Keratinocyte (primary cell): ENCODE data around the gene SIPA1L3. TPM values are rescaled to one million over a fixed set of nuclear protein-coding genes. Genes with fewer than 3 reads are reported as not detected.

ENCODE experiments used
- DNase-seq: peaks from one replicate; pipeline ENCODE4 v3.0.0-alpha.2; 2011; ENCODE audit warnings: low read depth, missing footprints, low spot score
- FAIRE-seq: peaks from 2 replicates; lab custom pipeline; 2011; peaks lifted over from hg19 to GRCh38; lab: Jason Lieb, UNC
- H2AFZ ChIP-seq: 2 replicates; pipeline ENCODE4 v1.6.0; 2012; ENCODE audit warnings: low read length, control low read depth, inconsistent platforms; ENCODE audit not compliant: control insufficient read depth
- H3K27ac ChIP-seq: 2 replicates; pipeline ENCODE4 v1.5.1; 2011; ENCODE audit warnings: low read length; ENCODE audit not compliant: control insufficient read depth, insufficient read depth
- H3K27me3 ChIP-seq: 3 replicates; pipeline ENCODE4 v1.6.0; 2011; ENCODE audit warnings: low read length; ENCODE audit not compliant: control insufficient read depth, insufficient read depth; ENCODE audit errors: extremely low read depth
- H3K36me3 ChIP-seq, 2 experiments: 2 replicates in 1 of 2; 3 replicates in 1 of 2; pipeline ENCODE4 v1.5.1; 2011; ENCODE audit warnings: low read length in 2 of 2, mild to moderate bottlenecking in 1 of 2; ENCODE audit not compliant: control insufficient read depth in 2 of 2, insufficient read depth in 2 of 2; ENCODE audit errors: extremely low read depth in 1 of 2
- H3K4me1 ChIP-seq: 3 replicates; pipeline ENCODE4 v1.5.1; 2011; ENCODE audit warnings: low read length; ENCODE audit not compliant: control insufficient read depth, insufficient read depth; ENCODE audit errors: extremely low read depth
- H3K4me2 ChIP-seq: 3 replicates; pipeline ENCODE4 v1.6.0; 2011; ENCODE audit warnings: low read depth, low read length; ENCODE audit not compliant: control insufficient read depth, insufficient read depth; ENCODE audit errors: extremely low read depth
- H3K4me3 ChIP-seq, 3 experiments: fragments of 200-600 bp in 1 of 3; sonication (generic) in 1 of 3; 2 replicates in 2 of 3; 3 replicates in 1 of 3; pipeline ENCODE4 v1.5.1; 2011 to 2016; ENCODE audit warnings: low read length in 3 of 3, mild to moderate bottlenecking in 3 of 3, control low read depth in 2 of 3, inconsistent platforms in 1 of 3, low read depth in 1 of 3, mixed read lengths in 1 of 3, mixed run types in 1 of 3, moderate library complexity in 1 of 3; ENCODE audit not compliant: control insufficient read depth in 2 of 3, insufficient read depth in 2 of 3; ENCODE audit errors: extremely low read depth in 1 of 3
- H3K79me2 ChIP-seq: 2 replicates; pipeline ENCODE4 v1.6.0; 2012; ENCODE audit warnings: low read length; ENCODE audit not compliant: control insufficient read depth, insufficient read depth
- H3K9ac ChIP-seq: 3 replicates; pipeline ENCODE4 v1.6.0; 2011; ENCODE audit warnings: low read length; ENCODE audit not compliant: control insufficient read depth, insufficient read depth; ENCODE audit errors: extremely low read depth
- H3K9me1 ChIP-seq: 3 replicates; pipeline ENCODE4 v1.6.0; 2011; ENCODE audit warnings: low read length; ENCODE audit not compliant: control insufficient read depth, insufficient read depth; ENCODE audit errors: extremely low read depth
- H3K9me3 ChIP-seq: 2 replicates; pipeline ENCODE4 v1.5.1; 2012; ENCODE audit warnings: low read depth, low read length; ENCODE audit not compliant: control insufficient read depth
- H4K20me1 ChIP-seq: 3 replicates; pipeline ENCODE4 v1.6.0; 2011; ENCODE audit warnings: low read length; ENCODE audit not compliant: control insufficient read depth, insufficient read depth; ENCODE audit errors: extremely low read depth
- EZH2 ChIP-seq: IDR thresholded peaks from one replicate; pipeline ENCODE4 v1.6.1; 2012; ENCODE audit warnings: inconsistent platforms, mild to moderate bottlenecking, low read length, moderate library complexity
- dilution Hi-C: fragments of 300-500 bp; cut with MboI; formaldehyde crosslinking; loops from one replicate; pipeline ENCODE4 v1.7.0; 2020; ENCODE audit warnings: low sequenced_read_pairs; ENCODE audit not compliant: extremely low pct_ligation_motif_present
- polyA plus RNA-seq, 5 experiments: library from polyadenylated mRNA; depleted of rRNA in 3 of 5; stranded (reverse) in 3 of 5; stranded (forward) in 1 of 5; unstranded in 1 of 5; fragments of >200 nt; gene quantifications; 1 replicate in 1 of 5; 2 replicates in 3 of 5; 3 replicates in 1 of 5; pipeline versions ENCODE4 v1.2.1 to v1.2.3, GENCODE V29; 2011 to 2012; ENCODE audit warnings: missing spikeins in 2 of 5, low read depth in 1 of 5, low replicate concordance in 1 of 5
- TF ChIP-seq, protein P1 (sequence below), 3 experiments: IDR thresholded peaks in 1 of 3; conservative IDR thresholded peaks in 1 of 3; optimal IDR thresholded peaks in 1 of 3; 2 replicates in 2 of 3; 3 replicates in 1 of 3; pipeline versions ENCODE3 to v1.5.1; 2011; ENCODE audit warnings: low read length in 3 of 3, mild to moderate bottlenecking in 3 of 3, moderate library complexity in 2 of 3, control low read depth in 1 of 3, inconsistent platforms in 1 of 3; ENCODE audit not compliant: insufficient read depth in 2 of 3; ENCODE audit errors: extremely low read depth in 1 of 3

Gene SIPA1L3
- polyA plus RNA-seq, 1 donor (not counting 4 experiments of a cell fraction or from before 2014, with no cell fraction given): 8.0 TPM

GRCh38 chr19:38033658-38034491 lies 126.9 kb downstream of the SIPA1L3 start:
- FAIRE-seq (no peak), DNase-seq (no peak)
- Histone ChIP-seq H3K27ac (no peak overlapping the region), H2AFZ (no peak overlapping the region), H3K4me1 (no peaks in the 10 kb centered on the region), H3K9ac (no peak overlapping the region), H3K79me2 (no peaks in the 10 kb centered on the region), H4K20me1 (no peaks in the 10 kb centered on the region), H3K9me3 (no peaks in the 10 kb centered on the region), H3K9me1 (no peaks in the 10 kb centered on the region), H3K4me2 (no peak overlapping the region), H3K27me3 (no peaks in the 10 kb centered on the region), H3K36me3 (peaks cover 2 to 3% of the 10 kb centered on the region in 2 experiments), H3K4me3 (no peak overlapping the region)
- no peak for TF ChIP-seq EZH2
- TF ChIP-seq, protein P1, sequence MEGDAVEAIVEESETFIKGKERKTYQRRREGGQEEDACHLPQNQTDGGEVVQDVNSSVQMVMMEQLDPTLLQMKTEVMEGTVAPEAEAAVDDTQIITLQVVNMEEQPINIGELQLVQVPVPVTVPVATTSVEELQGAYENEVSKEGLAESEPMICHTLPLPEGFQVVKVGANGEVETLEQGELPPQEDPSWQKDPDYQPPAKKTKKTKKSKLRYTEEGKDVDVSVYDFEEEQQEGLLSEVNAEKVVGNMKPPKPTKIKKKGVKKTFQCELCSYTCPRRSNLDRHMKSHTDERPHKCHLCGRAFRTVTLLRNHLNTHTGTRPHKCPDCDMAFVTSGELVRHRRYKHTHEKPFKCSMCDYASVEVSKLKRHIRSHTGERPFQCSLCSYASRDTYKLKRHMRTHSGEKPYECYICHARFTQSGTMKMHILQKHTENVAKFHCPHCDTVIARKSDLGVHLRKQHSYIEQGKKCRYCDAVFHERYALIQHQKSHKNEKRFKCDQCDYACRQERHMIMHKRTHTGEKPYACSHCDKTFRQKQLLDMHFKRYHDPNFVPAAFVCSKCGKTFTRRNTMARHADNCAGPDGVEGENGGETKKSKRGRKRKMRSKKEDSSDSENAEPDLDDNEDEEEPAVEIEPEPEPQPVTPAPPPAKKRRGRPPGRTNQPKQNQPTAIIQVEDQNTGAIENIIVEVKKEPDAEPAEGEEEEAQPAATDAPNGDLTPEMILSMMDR (optimal IDR thresholded peaks at IDR 0.05 in 1 of 3, IDR thresholded peaks at IDR 0.05 in 1 of 3, conservative IDR thresholded peaks at IDR 0.05 in 1 of 3; ENCODE audit: extremely low read depth in 1 of 3, insufficient read depth in 2 of 3, low read length in 3 of 3): no peak
- dilution Hi-C loops: no loop called here

- H2AFZ ChIP-seq: no peak overlapping the region
- H3K79me2 ChIP-seq: no peaks in the 10 kb centered on the region
- H3K27ac ChIP-seq: no peak overlapping the region
- FAIRE-seq: no peak
- dilution Hi-C loops: no loop called here
- peaks cover 2 to 3% of the 10 kb centered on the region in 2 experiments for H3K36me3 ChIP-seq
- no peak overlapping the region for H3K4me3 ChIP-seq
- H3K9ac ChIP-seq: no peak overlapping the region
- no peaks in the 10 kb centered on the region for H3K9me1 ChIP-seq
- DNase-seq: no peak
- H3K27me3 ChIP-seq: no peaks in the 10 kb centered on the region
- H3K4me1 ChIP-seq: no peaks in the 10 kb centered on the region
- no peak overlapping the region for H3K4me2 ChIP-seq
- no peak for TF ChIP-seq EZH2
- no peaks in the 10 kb centered on the region for H4K20me1 ChIP-seq
- no peaks in the 10 kb centered on the region for H3K9me3 ChIP-seq
These were observed 127.5 kb downstream of the SIPA1L3 start for GRCh38 chr19:38034492-38034860.
